Activated CD4-positive, alpha-beta T cell treated with anti-CD3 and anti-CD28 coated beads for 4 hours (primary cell): ENCODE data around the gene STPG3.

Experiments used
- DNase-seq, 2 donors: peaks; one replicate each; pipeline ENCODE4 v3.0.0-alpha.2; 2020

STPG3 gene

GRCh38 chr9:137251194-137251461 lies at the start of gene STPG3:
Gene STPG3, plus strand, starts transcription at chr9:137251286. Its CDS starts 1 bp downstream, at chr9:137251287.
- DNase-seq = no peak

DNA sequence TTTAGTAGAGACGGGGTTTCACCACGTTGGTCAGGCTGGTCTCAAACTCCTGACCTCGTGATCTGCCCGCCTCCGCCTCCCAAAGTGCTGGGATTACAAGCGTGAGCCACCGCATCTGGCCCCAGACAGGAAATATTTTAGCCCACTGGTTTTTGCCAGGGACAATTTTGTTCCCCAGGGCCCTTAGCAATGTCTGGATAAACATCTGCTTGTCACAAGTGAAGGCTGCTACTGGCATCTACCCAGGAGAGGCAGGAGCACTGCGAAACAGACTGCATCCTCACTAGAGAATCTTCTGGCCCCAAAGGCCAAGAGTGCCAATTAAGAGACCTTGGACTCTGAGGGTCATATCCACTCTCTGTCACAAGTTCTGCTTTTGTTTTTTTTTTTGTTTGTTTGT lies 48.1 kb upstream of the STPG3 start:
- no peak for DNase-seq

GRCh38 chr9:137204731-137205125 lies 46.4 kb upstream of the STPG3 start:
- no peak for DNase-seq

DNA sequence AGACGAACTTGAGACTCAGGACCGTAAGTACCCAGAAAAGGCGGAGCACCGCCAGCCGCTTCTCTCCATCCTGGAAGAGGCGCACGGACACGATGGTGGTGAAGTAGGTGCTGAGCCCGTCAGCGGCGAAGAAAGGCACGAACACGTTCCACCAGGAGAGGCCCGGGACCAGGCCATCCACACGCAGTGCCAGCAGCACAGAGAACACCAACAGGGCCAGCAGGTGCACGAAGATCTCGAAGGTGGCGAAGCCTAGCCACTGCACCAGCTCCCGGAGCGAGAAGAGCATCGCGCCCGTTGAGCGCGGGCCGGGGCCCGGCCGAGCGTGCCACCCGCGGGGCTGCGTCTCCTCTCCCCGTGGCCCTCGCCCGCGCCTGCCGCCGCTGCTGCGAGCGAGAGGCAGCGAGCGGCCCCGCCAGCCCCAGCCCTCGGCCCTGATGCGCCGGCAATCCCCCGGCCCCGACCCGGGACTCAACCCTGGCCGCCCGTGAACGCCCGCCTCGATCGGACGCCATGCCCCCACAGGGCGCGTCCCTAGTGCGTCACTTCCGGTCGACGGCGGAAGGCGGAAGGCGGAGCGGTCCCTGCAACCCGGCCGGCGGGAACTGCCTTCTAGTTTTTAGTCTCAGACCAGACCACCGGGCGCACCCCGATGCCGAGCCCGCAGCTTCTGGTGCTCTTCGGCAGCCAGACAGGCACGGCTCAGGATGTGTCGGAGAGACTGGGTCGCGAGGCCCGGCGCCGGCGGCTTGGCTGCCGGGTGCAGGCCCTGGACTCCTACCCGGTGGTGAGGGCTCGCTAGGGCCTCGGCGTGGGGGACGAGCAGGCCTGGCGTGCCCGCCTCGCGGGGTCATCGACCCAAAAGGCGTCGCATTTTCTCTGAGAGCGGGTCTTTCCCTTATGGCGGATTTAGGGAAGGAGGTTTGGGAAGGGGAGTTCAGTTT lies 45.7 kb upstream of the STPG3 start, which contains the start of the genes NDOR1 and TMEM203:
Gene NDOR1 (plus strand): TSS at position 575 of the 944 bp plus-strand sequence. CDS start 78 bp downstream, at position 653.
Gene TMEM203 (minus strand): TSS at position 523 of the 944 bp plus-strand sequence. CDS start 234 bp downstream, at position 289.
- DNase-seq = peak; percentile 89 to 91

DNA sequence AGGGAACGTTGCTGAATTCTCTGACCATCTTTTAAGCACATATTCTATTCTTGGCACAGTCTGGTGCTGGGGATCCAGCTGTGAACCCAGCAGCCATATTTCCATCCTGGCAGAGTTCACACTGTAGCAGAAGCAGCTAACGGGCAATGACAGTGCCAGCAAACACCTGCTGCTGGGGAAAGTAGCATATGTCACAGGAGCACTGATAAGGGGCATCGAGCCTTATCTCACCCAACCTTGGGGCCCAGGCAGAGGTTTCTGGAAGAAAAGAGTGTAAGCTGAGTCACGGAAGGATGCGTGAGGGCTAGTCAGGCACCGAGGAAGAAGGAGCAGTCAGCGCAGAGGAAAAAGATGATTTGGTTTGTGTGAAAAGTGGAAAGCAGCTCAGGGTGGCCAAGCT lies 44.5 kb upstream of the STPG3 start:
- DNase-seq = no peak

DNA sequence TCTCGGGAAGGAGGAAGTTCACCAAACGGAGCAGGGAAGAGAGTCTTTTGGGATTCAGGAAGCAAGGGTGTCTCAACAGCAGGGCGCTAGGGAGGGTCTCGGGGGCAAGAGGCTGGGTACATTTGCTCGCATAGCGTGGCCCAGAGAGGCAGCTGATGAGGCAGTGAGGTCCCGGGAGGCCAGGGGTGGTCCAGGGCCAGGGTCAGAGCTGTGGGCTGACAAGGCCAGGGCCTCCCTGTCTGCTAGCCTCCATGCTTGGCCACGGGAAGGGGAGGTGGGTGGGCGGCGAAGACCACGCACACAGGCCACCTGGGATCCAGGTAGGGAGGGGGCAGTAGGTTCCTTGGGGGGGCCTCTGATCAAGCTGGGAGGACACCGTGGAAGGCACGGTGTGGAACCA lies 39.6 kb upstream of the STPG3 start:
- DNase-seq = no peak

- no peak for DNase-seq
These were observed 38.6 kb upstream of the STPG3 start for GRCh38 chr9:137212520-137212919.

GRCh38 chr9:137213160-137214060 lies 37.7 kb upstream of the STPG3 start:
- DNase-seq = no peak

GRCh38 chr9:137214620-137215019 lies 36.5 kb upstream of the STPG3 start:
- no peak for DNase-seq

DNA sequence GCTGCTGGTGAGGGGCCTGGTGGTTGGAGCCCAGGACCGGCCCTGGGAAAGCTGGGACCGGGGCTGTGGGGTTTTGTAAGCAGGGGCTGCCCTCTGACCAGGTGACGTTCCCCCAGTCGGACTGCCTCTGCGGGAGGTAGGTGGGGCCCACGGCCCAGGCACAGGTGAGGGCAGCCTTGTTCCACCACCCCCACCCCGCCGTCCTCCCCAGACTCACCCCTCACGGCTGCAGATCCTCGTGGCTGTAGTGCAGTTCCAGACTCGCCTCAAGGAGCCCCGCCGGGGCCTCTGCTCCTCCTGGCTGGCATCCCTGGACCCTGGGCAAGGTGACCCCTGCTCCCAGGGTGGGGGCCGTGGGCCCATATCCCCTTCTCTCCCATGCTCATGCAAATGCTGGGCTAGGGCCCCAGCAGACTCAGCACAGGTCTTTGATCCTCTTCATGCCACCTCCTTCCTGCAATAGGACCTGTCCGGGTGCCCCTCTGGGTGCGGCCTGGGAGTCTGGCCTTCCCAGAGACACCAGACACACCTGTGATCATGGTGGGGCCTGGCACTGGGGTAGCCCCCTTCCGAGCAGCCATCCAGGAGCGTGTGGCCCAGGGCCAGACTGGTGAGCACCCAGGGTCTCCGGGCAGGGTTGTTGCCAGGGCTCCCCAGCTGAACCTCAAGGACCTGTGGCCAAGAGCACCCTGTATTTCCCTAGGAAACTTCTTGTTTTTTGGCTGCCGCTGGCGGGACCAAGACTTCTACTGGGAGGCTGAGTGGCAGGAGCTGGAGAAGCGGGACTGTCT lies 35.7 kb upstream of the STPG3 start:
- no peak for DNase-seq

GRCh38 chr9:137216188-137216965 lies 34.7 kb upstream of the STPG3 start:
- no peak for DNase-seq

- no peak for DNase-seq
These were observed 33.5 kb upstream of the STPG3 start for GRCh38 chr9:137217276-137218211.

DNA sequence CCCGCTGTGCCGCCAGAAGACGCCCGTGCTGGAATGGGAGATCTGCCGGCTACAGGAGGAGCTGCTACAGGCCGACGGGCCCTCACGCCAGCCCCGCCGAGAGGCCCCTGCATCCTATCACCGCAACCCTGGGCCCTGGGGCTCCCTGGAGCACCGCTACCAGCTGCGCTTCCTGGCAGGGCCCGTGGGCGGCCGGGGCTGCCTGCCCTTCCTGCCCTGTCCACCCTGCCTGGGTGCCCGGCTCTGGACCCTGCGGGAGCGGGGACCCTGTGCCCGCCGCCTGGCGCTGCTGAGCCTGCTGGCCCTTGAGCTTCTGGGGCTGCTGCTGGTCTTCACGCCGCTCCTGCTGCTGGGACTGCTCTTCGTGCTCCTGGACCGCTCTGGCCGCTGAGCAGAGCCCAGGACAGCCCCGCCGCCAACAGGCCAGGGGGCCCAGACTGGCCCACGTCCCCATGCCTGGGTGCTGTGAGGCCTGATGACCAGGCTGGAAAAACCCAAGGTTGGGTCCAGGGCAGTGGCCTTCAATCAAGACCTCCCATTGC lies 32.8 kb upstream of the STPG3 start:
- no peak for DNase-seq

DNA sequence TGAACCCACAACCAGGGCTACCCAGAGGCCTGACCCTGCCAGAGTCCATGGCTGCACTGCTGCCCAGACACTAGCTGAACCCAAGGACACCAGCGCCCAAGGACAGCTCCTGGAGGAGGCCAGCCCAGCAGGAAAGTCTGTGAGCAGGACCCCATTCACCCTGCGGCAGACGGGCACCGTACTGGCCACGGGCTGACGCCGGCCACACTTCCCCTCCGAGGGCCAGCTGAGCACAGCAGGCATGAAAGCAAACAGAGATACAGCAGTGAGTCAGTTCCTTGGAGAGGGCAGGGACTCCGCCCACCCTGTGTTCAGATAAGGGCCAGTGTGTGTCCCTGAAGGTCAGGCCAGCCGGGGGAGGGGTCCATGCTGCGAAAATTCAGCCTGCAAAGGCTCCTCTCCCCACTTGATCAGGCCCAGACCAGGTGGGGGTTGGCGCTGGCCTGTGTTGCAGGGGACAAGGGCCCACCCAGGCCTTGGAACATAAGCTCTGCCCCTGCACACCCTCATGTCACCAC lies 32.3 kb upstream of the STPG3 start:
- DNase-seq = no peak

GRCh38 chr9:137219757-137220316 lies 31.2 kb upstream of the STPG3 start:
- no peak for DNase-seq

DNA sequence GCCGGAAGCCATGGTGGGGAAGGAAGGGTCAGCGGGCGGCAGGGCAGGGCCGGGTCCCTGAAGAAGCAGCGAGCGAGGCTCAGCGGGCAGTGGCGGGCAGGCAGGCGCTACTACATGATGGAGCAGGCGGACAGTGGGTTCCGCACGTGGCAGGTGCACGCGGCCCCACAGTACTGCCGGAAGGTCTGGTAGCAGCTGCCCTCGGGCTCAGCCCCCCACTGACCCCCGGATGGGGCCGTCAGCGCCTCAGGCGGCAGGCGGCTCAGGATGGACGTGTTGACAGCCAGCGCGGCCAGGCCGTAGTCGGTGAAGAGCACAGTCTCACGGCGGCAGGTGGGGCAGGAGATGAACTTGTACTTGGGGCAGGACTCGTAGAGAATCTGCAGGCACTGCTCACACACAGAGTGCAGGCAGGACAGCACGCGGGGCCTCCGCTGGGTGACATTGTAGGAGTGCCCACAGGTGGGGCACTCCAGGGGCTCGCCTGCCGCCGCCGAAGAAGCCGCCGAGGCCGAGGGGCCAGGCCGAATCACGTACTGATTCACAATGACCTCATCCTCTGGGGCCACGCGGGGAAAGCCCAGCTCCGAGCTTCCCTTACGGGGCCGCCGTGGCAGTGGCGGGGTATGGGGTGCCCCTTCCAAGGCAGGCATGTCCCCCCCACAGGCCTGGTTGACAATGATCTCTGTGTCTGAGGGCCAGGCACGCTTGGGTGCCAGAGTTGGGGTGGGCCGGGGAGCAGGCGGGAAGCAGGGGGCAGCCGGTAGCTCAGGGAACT lies 30.6 kb upstream of the STPG3 start:
- DNase-seq = no peak

- no peak for DNase-seq
These were observed 30.0 kb upstream of the STPG3 start for GRCh38 chr9:137221095-137221505.

- no peak for DNase-seq
These were observed 29.5 kb upstream of the STPG3 start for GRCh38 chr9:137221506-137222111.
